ENCODE measurements around the gene TIGD6.

DNA sequence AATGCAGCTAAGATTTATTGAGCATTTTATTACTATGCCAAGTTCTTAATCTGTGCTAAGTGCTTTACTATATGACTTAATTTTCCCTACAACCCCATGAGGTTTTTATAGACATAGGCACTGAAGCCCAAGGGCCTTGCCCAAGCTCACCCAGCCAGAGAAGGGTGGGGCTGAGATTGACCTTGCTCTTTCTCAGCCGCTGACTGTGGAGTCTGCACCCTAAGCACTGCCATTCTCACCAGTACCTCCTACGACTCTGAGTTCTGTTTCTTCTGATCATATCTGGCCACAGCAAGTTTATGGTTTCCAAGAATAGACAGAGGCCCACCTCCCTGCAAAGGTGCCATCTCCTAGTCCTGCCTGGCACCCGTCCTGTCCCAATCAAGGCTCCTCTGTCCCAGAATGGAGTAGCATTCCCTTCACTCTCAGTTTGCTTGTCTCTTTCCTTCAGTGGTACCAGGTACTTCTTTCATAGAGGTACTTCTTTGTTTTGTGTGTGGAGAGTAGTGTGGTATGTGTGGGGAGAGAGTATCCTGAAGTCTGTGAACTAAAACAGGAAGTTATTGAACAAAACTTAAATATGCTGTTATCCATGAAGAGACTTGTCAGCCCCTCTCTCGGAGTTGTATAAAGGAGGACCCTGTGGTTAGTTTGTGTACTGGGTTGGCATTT, 43.3 kb upstream of the TIGD6 start:
- TF ChIP-seq, protein P1, sequence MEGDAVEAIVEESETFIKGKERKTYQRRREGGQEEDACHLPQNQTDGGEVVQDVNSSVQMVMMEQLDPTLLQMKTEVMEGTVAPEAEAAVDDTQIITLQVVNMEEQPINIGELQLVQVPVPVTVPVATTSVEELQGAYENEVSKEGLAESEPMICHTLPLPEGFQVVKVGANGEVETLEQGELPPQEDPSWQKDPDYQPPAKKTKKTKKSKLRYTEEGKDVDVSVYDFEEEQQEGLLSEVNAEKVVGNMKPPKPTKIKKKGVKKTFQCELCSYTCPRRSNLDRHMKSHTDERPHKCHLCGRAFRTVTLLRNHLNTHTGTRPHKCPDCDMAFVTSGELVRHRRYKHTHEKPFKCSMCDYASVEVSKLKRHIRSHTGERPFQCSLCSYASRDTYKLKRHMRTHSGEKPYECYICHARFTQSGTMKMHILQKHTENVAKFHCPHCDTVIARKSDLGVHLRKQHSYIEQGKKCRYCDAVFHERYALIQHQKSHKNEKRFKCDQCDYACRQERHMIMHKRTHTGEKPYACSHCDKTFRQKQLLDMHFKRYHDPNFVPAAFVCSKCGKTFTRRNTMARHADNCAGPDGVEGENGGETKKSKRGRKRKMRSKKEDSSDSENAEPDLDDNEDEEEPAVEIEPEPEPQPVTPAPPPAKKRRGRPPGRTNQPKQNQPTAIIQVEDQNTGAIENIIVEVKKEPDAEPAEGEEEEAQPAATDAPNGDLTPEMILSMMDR (IDR thresholded peaks at IDR 0.05; ENCODE audit: low read depth, low read length, poor library complexity, severe bottlenecking): no peak
- TF ChIP-seq EZH2phosphoT487 (IDR thresholded peaks at IDR 0.05; ENCODE audit: borderline replicate concordance, low read length): no peak

Data from DOHH2 (cell line).